GM21515 (cell line): ENCODE results near the gene CCDC81.

Source experiments
- ATAC-seq: cut with Tn5 transposase; IDR thresholded peaks from one replicate; pipeline ENCODE4 v1.9.1; 2021; ENCODE audit not compliant: unreplicated experiment

The CCDC81 gene

GRCh38 chr11:86438685-86439084, 64.0 kb downstream of the CCDC81 start:
- ATAC-seq, result no peak

GRCh38 chr11:86440305-86440716, 65.6 kb downstream of the CCDC81 start:
- ATAC-seq, result no peak

- no peak for ATAC-seq
Observed at GRCh38 chr11:86440843-86441242, 66.2 kb downstream of the CCDC81 start.

- no peak for ATAC-seq
Observed at GRCh38 chr11:86442420-86442819, 67.7 kb downstream of the CCDC81 start.

- ATAC-seq, result no peak
Observed at GRCh38 chr11:86442827-86443226, 68.1 kb downstream of the CCDC81 start.

GRCh38 chr11:86443415-86443814, 68.7 kb downstream of the CCDC81 start:
- no peak for ATAC-seq

GRCh38 chr11:86444981-86445380, 70.3 kb downstream of the CCDC81 start:
- ATAC-seq, result no peak

GRCh38 chr11:86446163-86446923, 71.7 kb downstream of the CCDC81 start:
- ATAC-seq, result no peak

- no peak for ATAC-seq
Observed at GRCh38 chr11:86446924-86447285, 72.2 kb downstream of the CCDC81 start.

GRCh38 chr11:86447763-86448480, 73.2 kb downstream of the CCDC81 start:
- no peak for ATAC-seq

- no peak for ATAC-seq
Observed at GRCh38 chr11:86449993-86450629, 75.4 kb downstream of the CCDC81 start.

GRCh38 chr11:86453290-86454030, 78.8 kb downstream of the CCDC81 start:
- no peak for ATAC-seq

- peak; percentile 82 for ATAC-seq
Observed at GRCh38 chr11:86456075-86456939, 81.6 kb downstream of the CCDC81 start.

GRCh38 chr11:86458294-86459001, 83.8 kb downstream of the CCDC81 start:
- ATAC-seq, result no peak

GRCh38 chr11:86459002-86459385, 84.3 kb downstream of the CCDC81 start:
- ATAC-seq, result no peak

GRCh38 chr11:86459682-86460460, 85.2 kb downstream of the CCDC81 start:
- ATAC-seq, result no peak

- no peak for ATAC-seq
Observed at GRCh38 chr11:86460461-86461385, 86.0 kb downstream of the CCDC81 start.

- no peak for ATAC-seq
Observed at GRCh38 chr11:86461892-86462291, 87.2 kb downstream of the CCDC81 start.
